HG02588 (cell line): ENCODE measurements around the gene PMPCA.

Experiments
- ATAC-seq: cut with Tn5 transposase; IDR thresholded peaks from one replicate; pipeline ENCODE4 v1.9.1; 2021; ENCODE audit warnings: mild to moderate bottlenecking, moderate library complexity; ENCODE audit not compliant: unreplicated experiment

PMPCA gene

DNA sequence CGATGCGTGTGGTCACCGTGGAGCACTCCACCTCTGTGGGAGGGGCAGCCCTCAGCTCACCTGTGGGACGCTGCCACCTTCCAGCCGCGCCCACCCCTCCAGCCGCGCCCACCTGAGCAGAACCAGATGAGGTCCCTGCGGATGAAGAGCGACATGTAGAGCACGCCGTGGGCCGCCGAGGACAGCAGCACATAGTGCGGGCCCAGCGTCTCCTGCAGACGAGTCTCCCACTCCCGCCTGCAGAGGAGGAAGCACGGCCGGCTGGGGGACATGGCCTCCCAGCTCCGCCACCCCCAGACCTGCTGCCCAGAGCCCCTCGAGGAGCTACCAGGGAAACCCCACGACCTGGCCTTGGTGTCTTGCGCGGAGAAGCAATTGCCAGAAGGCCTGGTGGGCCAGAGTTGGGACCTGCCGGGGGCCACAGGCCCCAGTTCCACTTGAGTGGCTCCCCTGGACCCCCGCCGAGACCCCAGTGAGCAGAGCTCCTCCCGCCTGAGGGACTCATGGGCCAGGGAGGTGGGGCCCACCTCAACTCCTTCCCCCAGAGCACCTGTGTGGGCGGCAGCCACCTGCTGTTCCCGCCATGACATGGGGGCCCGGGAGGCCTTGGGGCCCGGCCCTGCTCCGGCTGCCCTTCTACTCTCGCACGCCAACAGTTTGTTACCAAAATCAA, 22.7 kb downstream of the PMPCA start:
- ATAC-seq: no peak

- ATAC-seq: no peak
These were observed 23.6 kb downstream of the PMPCA start for GRCh38 chr9:136433849-136434579.

DNA sequence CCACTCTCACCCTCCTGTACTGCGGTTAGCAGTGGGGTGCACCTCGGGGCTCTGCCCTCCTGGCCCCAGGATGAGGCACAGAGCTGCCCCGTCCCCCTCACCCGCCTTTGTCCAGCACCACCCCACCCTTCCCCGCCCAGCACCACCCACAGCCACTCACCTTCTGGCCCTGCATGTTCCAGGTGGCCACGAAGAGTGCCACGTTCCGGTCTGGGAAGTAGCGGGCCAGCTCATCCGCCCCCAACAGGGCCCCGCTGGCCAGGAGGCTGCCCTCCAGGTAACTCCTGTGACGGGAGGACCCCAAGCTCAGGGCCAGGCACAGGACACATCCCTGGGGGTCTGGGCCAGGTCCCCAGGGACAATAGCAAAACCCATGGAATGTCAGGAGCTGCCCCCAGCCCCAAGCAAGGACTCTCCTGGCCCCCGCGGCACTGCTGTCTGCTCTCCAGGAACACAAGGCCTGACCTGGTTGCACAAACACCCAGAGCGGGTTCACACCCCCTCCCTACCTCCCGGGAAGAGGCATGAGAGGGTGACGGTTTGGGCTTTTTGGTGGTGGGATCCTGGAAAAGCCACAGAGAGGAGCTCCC, 24.2 kb downstream of the PMPCA start:
- no peak for ATAC-seq

- ATAC-seq: no peak
These were observed 25.7 kb downstream of the PMPCA start for GRCh38 chr9:136436055-136436634.

DNA sequence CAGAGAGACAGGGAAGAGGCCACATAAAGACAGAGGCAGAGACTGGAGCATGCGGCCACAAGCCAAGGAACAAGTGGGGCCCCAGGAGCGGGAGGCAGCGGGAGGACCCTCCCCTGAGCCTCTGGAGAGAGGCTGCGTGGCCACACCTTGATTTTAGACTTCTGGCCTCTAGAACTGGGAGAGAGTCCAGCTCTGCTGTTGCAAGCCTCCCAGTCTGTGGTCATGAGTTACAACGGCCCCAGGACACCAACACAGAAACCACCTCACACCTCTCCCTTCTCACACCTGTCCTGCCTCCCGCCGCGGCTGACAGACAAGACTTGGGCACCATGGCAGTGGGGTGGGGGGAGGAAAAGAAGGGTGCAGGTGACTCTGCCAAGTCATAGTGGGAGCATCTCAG, 27.0 kb downstream of the PMPCA start:
- ATAC-seq: no peak

DNA sequence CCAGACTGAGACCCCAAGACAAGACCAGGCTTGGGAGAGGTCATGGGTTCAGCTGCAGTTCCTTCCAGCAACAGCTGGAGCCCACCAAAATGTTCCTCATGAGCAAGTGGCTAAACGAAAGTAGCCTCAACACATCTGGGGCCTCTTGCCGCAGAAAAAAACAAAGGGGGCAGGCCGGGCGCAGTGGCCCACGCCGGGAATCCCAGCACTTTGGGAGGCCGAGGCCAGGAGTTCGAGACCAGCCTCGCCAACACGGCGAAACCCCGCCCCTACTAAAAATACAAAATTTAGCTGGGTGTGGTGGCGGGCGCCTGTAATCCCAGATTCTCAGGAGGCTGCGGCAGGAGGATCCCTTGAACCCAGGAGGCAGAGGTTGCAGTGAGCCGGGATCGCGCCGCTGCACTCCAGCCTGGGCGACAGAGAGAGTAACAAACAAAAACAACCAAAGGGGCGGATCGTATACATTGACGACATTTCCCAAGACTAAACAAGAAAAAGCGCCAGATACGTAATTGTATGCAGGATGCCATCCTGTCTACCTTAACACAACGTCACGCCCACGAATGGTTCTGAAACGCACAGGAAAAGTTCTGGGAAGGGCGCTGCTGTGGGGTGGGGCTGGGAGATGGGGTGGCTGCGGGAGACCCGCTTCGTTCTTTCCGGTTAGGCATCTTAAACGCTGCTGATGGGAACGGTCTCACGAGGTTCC, 27.5 kb downstream of the PMPCA start:
- no peak for ATAC-seq

DNA sequence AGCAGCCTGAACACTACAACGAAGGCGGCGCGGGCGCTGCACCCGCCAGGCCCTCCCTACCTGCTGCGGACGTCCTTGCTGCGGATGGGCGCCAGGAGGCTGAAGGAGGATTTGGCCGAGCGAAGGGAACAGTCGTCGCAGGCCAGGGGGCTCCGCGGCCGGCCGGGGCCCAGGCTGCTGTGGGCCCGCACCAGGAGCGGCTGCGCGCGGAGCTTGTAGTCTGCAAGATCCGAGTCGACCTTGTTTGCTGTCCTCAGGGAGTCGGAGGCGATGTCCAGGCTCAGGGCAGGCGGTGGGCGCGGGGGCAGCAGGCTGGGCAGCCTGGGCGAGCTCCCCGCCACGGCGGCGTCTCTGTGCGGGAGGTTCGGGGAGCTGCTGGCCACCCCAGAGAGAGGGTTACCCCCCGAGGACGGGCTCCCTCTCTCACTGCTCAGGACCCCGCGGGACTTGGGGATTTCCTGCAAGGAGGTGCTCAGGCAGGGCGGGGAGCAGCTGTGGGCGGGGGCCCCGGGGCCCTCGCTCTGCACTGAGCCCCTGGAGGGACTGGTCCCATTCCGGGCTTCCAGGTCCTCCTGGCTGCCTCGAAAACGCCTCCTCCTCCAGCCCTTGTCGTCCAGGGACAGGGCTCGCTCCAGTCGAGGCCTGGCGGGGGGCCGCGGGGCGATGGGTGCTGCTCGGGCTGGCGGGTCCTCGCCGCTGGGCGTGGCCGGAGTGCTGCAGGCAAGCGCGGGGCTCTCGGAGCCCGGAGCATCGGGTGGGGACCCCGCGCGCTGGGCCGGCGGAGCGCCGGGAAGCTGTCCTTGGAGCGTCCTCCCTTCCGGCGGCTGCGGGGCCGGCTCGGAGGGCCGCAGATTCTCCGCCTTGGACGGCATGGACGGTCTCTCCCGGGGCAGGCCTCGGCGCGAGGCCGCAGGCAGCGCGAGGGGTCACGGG, 28.4 kb downstream of the PMPCA start:
- ATAC-seq: peak; percentile 37

GRCh38 chr9:136439481-136440408, 29.3 kb downstream of the PMPCA start, which contains the start of gene INPP5E:
INPP5E (minus strand) TSS chr9:136439845; CDS start chr9:136439419, 426 bp downstream.
- ATAC-seq: peak; percentile 66

GRCh38 chr9:136441191-136441680, 30.8 kb downstream of the PMPCA start:
- ATAC-seq: no peak

DNA sequence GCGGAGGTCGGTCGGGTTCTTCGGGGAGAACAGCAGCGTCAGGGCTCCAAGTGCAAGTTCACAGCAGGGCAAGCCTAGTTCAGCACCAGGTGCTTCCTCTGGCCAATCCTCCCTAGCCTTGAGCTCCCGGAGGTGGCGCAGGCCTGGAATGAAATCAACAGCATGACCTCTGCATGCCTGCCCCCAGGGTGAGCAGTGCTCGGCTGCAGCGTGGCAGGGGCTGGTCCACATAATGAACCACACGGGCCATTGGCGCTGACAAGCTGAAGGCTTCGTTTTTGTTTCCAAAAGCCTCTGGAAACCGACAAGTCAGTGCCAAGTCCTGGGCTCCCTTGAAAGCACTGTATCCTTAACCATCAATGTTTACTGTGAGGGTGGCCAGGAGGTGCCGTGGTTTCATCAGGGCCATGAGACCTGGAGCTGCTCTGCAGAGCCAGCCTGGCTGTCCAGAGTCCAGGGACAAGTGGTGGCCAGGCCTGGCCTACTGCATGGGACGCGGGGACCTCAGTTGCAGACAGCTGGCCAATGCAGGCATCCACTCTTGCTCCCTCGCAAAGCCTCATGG, 31.3 kb downstream of the PMPCA start:
- ATAC-seq: no peak

GRCh38 chr9:136442265-136442664, 31.8 kb downstream of the PMPCA start:
- ATAC-seq: no peak

- ATAC-seq: no peak
These were observed 32.6 kb downstream of the PMPCA start for GRCh38 chr9:136443087-136443486.

DNA sequence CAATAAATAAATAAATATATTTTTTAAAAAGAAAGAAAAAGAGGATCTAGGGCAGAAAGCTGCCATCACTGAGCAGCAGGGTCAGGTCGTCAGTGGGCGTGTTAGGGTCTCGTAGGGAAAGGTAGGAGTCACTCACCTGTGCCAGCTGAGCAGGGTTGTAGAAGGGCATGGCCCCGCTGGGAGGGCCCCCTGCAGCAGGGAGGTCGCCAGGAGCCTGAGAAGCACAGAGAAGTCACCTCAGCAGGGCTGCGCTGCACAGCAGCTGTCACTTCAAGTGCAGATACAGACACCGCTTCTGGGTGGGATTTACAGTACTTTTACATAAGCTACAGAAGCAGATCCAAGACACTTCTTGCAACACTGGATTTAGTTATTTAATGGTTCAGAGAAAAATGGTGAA, 33.2 kb downstream of the PMPCA start:
- no peak for ATAC-seq

DNA sequence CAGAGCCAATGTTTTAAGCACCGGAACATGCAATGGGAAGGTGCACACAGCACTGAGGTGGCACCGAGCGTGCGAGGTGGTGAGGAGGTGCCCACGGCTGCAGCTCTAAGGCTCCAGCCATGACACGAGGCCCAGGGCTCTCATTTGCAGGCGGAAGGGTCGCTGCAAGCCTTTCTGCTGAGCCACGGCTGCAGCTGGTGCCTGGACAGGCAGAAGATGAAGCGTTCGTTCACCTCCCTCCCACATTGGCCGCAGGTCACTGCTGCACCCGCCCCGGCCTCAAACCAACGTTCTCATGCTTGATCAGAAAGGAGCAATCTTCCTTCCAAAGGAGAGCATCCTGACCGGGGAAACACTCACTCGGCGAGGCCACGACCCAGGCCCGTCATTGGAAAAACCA, 33.6 kb downstream of the PMPCA start:
- no peak for ATAC-seq

DNA sequence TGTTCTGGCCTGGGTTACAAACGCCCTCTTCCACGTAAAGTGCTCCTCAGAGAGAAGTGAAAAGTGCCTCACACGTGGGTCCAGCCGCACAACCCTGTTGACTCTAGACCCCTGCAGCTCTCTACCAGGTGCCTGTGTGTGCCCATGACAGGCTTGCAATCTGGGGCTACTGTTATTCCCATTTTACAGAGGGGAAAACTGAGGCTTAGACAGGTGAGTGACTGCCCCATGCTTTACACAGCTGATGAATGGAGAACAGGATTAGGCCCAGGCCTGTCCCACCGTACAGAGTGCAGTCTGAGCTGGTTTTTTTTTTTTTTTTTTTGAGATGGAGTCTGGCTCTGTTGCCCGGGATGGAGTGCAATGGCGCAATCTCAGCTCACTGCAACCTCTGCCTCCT, 35.3 kb downstream of the PMPCA start:
- no peak for ATAC-seq

DNA sequence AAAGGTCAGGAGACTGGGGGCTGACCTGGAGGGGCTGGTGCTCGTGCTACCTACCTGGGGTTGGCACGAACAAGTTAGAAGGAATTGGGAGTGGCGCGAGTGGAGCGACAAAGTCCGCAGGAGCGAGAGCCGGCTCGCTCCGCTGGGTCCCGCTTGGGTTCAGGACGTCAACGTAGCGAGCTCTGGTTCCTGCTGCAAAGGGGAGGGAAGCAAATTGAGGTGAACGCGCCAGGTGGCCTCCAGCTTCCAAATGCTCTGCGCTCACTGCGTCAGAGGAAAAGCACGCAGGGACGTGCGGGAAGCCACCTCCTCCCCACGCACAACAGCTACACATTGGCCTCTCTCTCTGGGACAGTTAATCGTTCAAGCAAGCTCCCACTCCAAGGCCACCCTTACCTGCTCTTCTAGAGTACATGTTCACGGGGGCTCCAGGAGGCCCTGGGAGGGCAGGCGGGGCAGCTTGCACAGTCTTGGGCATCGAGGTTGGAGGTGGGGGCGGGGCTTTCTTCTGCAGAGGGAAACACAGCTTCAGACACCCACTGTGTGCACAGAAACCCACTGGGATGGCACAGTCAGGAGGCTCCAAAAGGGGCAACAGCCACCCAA, 36.8 kb downstream of the PMPCA start:
- no peak for ATAC-seq

DNA sequence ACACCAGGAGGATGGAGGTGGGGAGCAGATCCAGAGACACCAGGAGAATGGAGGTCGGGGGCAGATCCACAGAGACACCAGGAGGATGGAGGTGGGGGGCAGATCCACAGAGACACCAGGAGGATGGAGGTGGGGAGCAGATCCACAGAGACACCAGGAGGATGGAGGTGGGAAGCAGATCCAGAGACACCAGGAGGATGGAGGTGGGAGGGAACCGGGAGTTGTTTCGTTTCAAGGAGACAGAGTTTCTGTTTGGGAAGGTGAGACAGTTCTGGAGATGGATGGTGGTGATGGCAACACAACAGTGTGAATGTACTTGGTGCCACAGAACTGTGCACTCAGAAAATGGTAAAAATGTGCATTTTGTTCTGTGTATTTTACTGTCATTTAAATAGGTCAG, 38.2 kb downstream of the PMPCA start:
- no peak for ATAC-seq

GRCh38 chr9:136451221-136451877, 40.9 kb downstream of the PMPCA start:
- no peak for ATAC-seq
